H9 (cell line): ENCODE measurements around the gene FGB. TPM values are rescaled to one million over a fixed set of nuclear protein-coding genes. Genes with fewer than 3 reads are reported as not detected.

Source experiments
- DNase-seq: peaks from one replicate; pipeline ENCODE4 v3.0.0-alpha.2; 2017
- H2AFZ ChIP-seq: one replicate; pipeline ENCODE4 v1.6.1; 2013; ENCODE audit warnings: mild to moderate bottlenecking, low read length, control low read depth, moderate library complexity
- H2AK5ac ChIP-seq: 2 replicates; pipeline ENCODE4 v1.6.1; 2013; ENCODE audit warnings: low read length, control low read depth, mixed read lengths; ENCODE audit not compliant: insufficient read length
- H2BK120ac ChIP-seq: one replicate; pipeline ENCODE4 v1.6.1; 2013; ENCODE audit warnings: low read depth, mild to moderate bottlenecking, low read length, control low read depth, inconsistent platforms; ENCODE audit not compliant: poor library complexity, severe bottlenecking
- H2BK12ac ChIP-seq: 2 replicates; pipeline ENCODE4 v1.6.1; 2013; ENCODE audit warnings: low read length, control low read depth, mixed read lengths, low read depth; ENCODE audit not compliant: insufficient read length
- H2BK15ac ChIP-seq: 2 replicates; pipeline ENCODE4 v1.6.1; 2013; ENCODE audit warnings: low read depth, low read length, control low read depth
- H2BK20ac ChIP-seq: one replicate; pipeline ENCODE4 v1.6.1; 2013; ENCODE audit warnings: low read depth, mild to moderate bottlenecking, low read length, control low read depth, inconsistent platforms; ENCODE audit not compliant: poor library complexity, severe bottlenecking
- H2BK5ac ChIP-seq: 2 replicates; pipeline ENCODE4 v1.6.1; 2013; ENCODE audit warnings: low read length, control low read depth, mixed read lengths; ENCODE audit not compliant: insufficient read length
- H3K14ac ChIP-seq: 2 replicates; pipeline ENCODE4 v1.6.1; 2013; ENCODE audit warnings: low read length, control low read depth; ENCODE audit not compliant: insufficient read depth
- H3K18ac ChIP-seq: 2 replicates; pipeline ENCODE4 v1.6.1; 2013; ENCODE audit warnings: low read depth, mild to moderate bottlenecking, mixed read lengths, low read length, control low read depth; ENCODE audit not compliant: insufficient read length
- H3K23ac ChIP-seq: 2 replicates; pipeline ENCODE4 v1.6.1; 2013; ENCODE audit warnings: low read length, control low read depth, mixed read lengths, low read depth; ENCODE audit not compliant: insufficient read length
- H3K23me2 ChIP-seq: 2 replicates; pipeline ENCODE4 v1.6.1; 2013; ENCODE audit warnings: low read depth, mild to moderate bottlenecking, mixed read lengths, low read length, control low read depth; ENCODE audit not compliant: insufficient read length, poor library complexity, severe bottlenecking
- H3K27ac ChIP-seq: 2 replicates; pipeline ENCODE4 v1.5.1; 2013; ENCODE audit warnings: low read length, control low read depth, mixed read lengths, low read depth; ENCODE audit not compliant: insufficient read length
- H3K27me3 ChIP-seq: 2 replicates; pipeline ENCODE4 v1.6.1; 2013; ENCODE audit warnings: low read length, control low read depth, inconsistent platforms; ENCODE audit not compliant: insufficient read depth
- H3K4ac ChIP-seq: 2 replicates; pipeline ENCODE4 v1.6.1; 2013; ENCODE audit warnings: low read depth, mild to moderate bottlenecking, control low read depth, inconsistent platforms, low read length, moderate library complexity
- H3K4me1 ChIP-seq: 2 replicates; pipeline ENCODE4 v1.6.1; 2013; ENCODE audit warnings: low read length, control low read depth, inconsistent platforms; ENCODE audit not compliant: insufficient read depth
- H3K4me2 ChIP-seq: 2 replicates; pipeline ENCODE4 v1.6.1; 2013; ENCODE audit warnings: low read length, control low read depth, mixed read lengths; ENCODE audit not compliant: insufficient read length, insufficient read depth
- H3K56ac ChIP-seq: 2 replicates; pipeline ENCODE4 v1.6.1; 2013; ENCODE audit warnings: low read depth, mild to moderate bottlenecking, mixed read lengths, low read length, control low read depth; ENCODE audit not compliant: insufficient read length
- H3K79me1 ChIP-seq: 2 replicates; pipeline ENCODE4 v1.6.1; 2013; ENCODE audit warnings: low read depth, mild to moderate bottlenecking, moderate library complexity, low read length, control low read depth, inconsistent platforms; ENCODE audit not compliant: insufficient read depth, poor library complexity, severe bottlenecking
- H3K79me2 ChIP-seq: 2 replicates; pipeline ENCODE4 v1.6.1; 2013; ENCODE audit warnings: low read length, control low read depth, inconsistent platforms; ENCODE audit not compliant: insufficient read depth
- H3K9ac ChIP-seq: 2 replicates; pipeline ENCODE4 v1.6.1; 2013; ENCODE audit warnings: low read length, control low read depth, mixed read lengths; ENCODE audit not compliant: insufficient read length; ENCODE audit errors: extremely low read depth
- H3K9me3 ChIP-seq: one replicate; pipeline ENCODE4 v1.6.1; 2013; ENCODE audit warnings: low read depth, low read length, inconsistent platforms; ENCODE audit not compliant: control insufficient read depth
- H3T11ph ChIP-seq: one replicate; pipeline ENCODE4 v1.6.1; 2013; ENCODE audit warnings: mild to moderate bottlenecking, low read length, control low read depth, inconsistent platforms
- H4K20me1 ChIP-seq: one replicate; pipeline ENCODE4 v1.6.1; 2013; ENCODE audit not compliant: control insufficient read depth, insufficient read length, insufficient read depth
- H4K5ac ChIP-seq: 2 replicates; pipeline ENCODE4 v1.6.1; 2013; ENCODE audit warnings: low read depth, mild to moderate bottlenecking, mixed read lengths, low read length, control low read depth; ENCODE audit not compliant: insufficient read length
- H4K8ac ChIP-seq: replicated peaks from 2 replicates; pipeline ENCODE4 v1.6.1; 2013; ENCODE audit warnings: low read length, control low read depth, mixed read lengths, low read depth; ENCODE audit not compliant: insufficient read length
- H4K91ac ChIP-seq: 2 replicates; pipeline ENCODE4 v1.6.1; 2013; ENCODE audit warnings: low read depth, mild to moderate bottlenecking, moderate library complexity, mixed read lengths, low read length, control low read depth; ENCODE audit not compliant: insufficient read length
- H3K27ac Mint-ChIP-seq, 3 experiments: 2 replicates in 2 of 3; 3 replicates in 1 of 3; pipeline ENCODE4 v1.8.0; 2020 to 2021; ENCODE audit warnings: mixed read lengths in 3 of 3, mild to moderate bottlenecking in 1 of 3, moderate library complexity in 1 of 3
- H3K27me3 Mint-ChIP-seq: 2 replicates; pipeline ENCODE4 v1.8.0; 2021; ENCODE audit warnings: low read depth, mild to moderate bottlenecking, moderate library complexity, mixed read lengths
- H3K36me3 Mint-ChIP-seq, 3 experiments: 2 replicates in 2 of 3; 3 replicates in 1 of 3; pipeline ENCODE4 v1.8.0; 2020 to 2021; ENCODE audit warnings: low read depth in 3 of 3, mixed read lengths in 3 of 3; ENCODE audit not compliant: insufficient read depth in 1 of 3
- H3K4me1 Mint-ChIP-seq, 2 experiments: 2 replicates each; pipeline ENCODE4 v1.8.0; 2020; ENCODE audit warnings: mixed read lengths in 2 of 2
- H3K4me3 Mint-ChIP-seq, 2 experiments: 2 replicates in 1 of 2; 3 replicates in 1 of 2; pipeline ENCODE4 v1.8.0; 2020 to 2021; ENCODE audit warnings: mild to moderate bottlenecking in 2 of 2, mixed read lengths in 2 of 2, moderate library complexity in 1 of 2
- H3K9me3 Mint-ChIP-seq, 2 experiments: 2 replicates in 1 of 2; 3 replicates in 1 of 2; pipeline ENCODE4 v1.8.0; 2020; ENCODE audit warnings: mild to moderate bottlenecking in 2 of 2, mixed read lengths in 2 of 2, moderate library complexity in 1 of 2
- WGBS: extraction: QIAGEN DNeasy Blood & Tissue Kit; methylation state at CpG from one replicate; pipeline ENCODE4 v1.1.7; 2013; ENCODE audit warnings: missing lambda C conversion rate, low lambda C conversion rate, mixed read lengths; ENCODE audit not compliant: insufficient read length; ENCODE audit errors: extremely low coverage; 5-methylcytosine and 5-hydroxymethylcytosine counted together
- total RNA-seq: library from RNA; stranded (reverse); gene quantifications from 2 replicates; pipeline ENCODE4 v1.2.1, GENCODE V29; 2021
- TF ChIP-seq, protein P1 (sequence below): fragments of 200-600 bp; sonication (generic); conservative IDR thresholded peaks from 3 replicates; pipeline ENCODE4 v1.8.0; 2021; ENCODE audit warnings: antibody characterized with exemption, mild to moderate bottlenecking

FGB gene
- total RNA-seq, 1 experiment from 2014 or later = not detected

GRCh38 chr4:154551872-154552686 is 10.7 kb upstream of the FGB start:
- peaks cover 10 to 11% of the 10 kb centered on the region in 2 experiments for H3K4me1 Mint-ChIP-seq
- Histone ChIP-seq H2BK20ac (no peak overlapping the region), H3K27ac (no peak overlapping the region), H3K9ac (no peak overlapping the region), H4K8ac (no peak overlapping the region), H2AK5ac (no peak overlapping the region), H4K91ac (no peak overlapping the region), H3K56ac (no peak overlapping the region), H3K9me3 (no peaks in the 10 kb centered on the region), H3K18ac (no peak overlapping the region), H3K4me2 (no peak overlapping the region), H2BK15ac (no peak overlapping the region), H3K79me2 (peaks cover 13% of the 10 kb centered on the region; the same call in 1 of the 2 replicates), H4K5ac (no peak overlapping the region), H2BK5ac (no peak overlapping the region), H3K14ac (no peak overlapping the region), H2AFZ (no peak overlapping the region), H3K4me1 (peaks cover 3% of the 10 kb centered on the region; the same call in 1 of the 2 replicates), H2BK12ac (no peak overlapping the region), H3T11ph (no peak overlapping the region), H3K23me2 (peaks cover 5% of the 10 kb centered on the region), H3K4ac (no peak overlapping the region), H3K79me1 (no peaks in the 10 kb centered on the region), H4K20me1 (no peaks in the 10 kb centered on the region), H2BK120ac (no peak overlapping the region), H3K27me3 (no peaks in the 10 kb centered on the region), H3K23ac (no peak overlapping the region)
- no peaks in the 10 kb centered on the region; the same call in 1 of the 2 replicates for H3K27me3 Mint-ChIP-seq
- no peak overlapping the region for H3K27ac Mint-ChIP-seq
- H3K36me3 Mint-ChIP-seq = peaks cover 2 to 9% (median 8%) of the 10 kb centered on the region in 3 experiments; a peak in 6 of 7 replicates
- no peak overlapping the region for H3K4me3 Mint-ChIP-seq
- H3K9me3 Mint-ChIP-seq = no peaks in the 10 kb centered on the region; a peak in 1 of 5 replicates
- WGBS = no CpG with 5 or more reads among the region's 6 CpGs
- DNase-seq = peak; percentile 69
- TF ChIP-seq, protein P1, sequence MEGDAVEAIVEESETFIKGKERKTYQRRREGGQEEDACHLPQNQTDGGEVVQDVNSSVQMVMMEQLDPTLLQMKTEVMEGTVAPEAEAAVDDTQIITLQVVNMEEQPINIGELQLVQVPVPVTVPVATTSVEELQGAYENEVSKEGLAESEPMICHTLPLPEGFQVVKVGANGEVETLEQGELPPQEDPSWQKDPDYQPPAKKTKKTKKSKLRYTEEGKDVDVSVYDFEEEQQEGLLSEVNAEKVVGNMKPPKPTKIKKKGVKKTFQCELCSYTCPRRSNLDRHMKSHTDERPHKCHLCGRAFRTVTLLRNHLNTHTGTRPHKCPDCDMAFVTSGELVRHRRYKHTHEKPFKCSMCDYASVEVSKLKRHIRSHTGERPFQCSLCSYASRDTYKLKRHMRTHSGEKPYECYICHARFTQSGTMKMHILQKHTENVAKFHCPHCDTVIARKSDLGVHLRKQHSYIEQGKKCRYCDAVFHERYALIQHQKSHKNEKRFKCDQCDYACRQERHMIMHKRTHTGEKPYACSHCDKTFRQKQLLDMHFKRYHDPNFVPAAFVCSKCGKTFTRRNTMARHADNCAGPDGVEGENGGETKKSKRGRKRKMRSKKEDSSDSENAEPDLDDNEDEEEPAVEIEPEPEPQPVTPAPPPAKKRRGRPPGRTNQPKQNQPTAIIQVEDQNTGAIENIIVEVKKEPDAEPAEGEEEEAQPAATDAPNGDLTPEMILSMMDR = peak; percentile 87
